PC-3 (cell line): ENCODE data around the gene MAP4K2. TPM values are rescaled to one million over a fixed set of nuclear protein-coding genes. Genes with fewer than 3 reads are reported as not detected.

Source experiments
- ATAC-seq: fragments of 200-7000 bp; cut with Tn5 transposase; 2 replicates; pipeline ENCODE4 v1.9.1; 2020; ENCODE audit warnings: mild to moderate bottlenecking, moderate library complexity
- BruUV-seq: library from RNA; stranded (reverse); fragments of 400-500 nt; replicated peaks from 2 replicates; lab custom pipeline; 2021; lab: Mats Ljungman, UMichigan
- CTCF ChIA-PET: fragments of 300-600 bp; sonication (Branson Sonifier 250); formaldehyde crosslinking; loops from one replicate; lab custom pipeline; 2022; ENCODE audit warnings: antibody characterized with exemption; lab: Charles Lee
- POLR2A ChIA-PET: fragments of 300-600 bp; sonication (Branson Sonifier 250); formaldehyde crosslinking; loops from one replicate; lab custom pipeline; 2022; ENCODE audit warnings: antibody characterized with exemption; ENCODE audit not compliant: unreplicated experiment; lab: Charles Lee
- DNase-seq: peaks from one replicate; pipeline ENCODE4 v3.0.0-alpha.2; 2015
- H2AFZ ChIP-seq: fragments of 300-600 bp; sonication (generic); 2 replicates; pipeline ENCODE4 v1.6.0; 2016; ENCODE audit warnings: antibody characterized with exemption, low read length
- H3F3A ChIP-seq: fragments of 300-600 bp; sonication (generic); one replicate; pipeline ENCODE4 v1.6.0; 2017; ENCODE audit warnings: antibody characterized with exemption, low read length, control low read depth, mild to moderate bottlenecking; ENCODE audit not compliant: unreplicated experiment
- H3K27ac ChIP-seq: fragments of 300-600 bp; sonication (generic); 2 replicates; pipeline ENCODE4 v1.5.1; 2016; ENCODE audit warnings: mild to moderate bottlenecking, low read length
- H3K27me3 ChIP-seq: fragments of 300-600 bp; sonication (generic); 2 replicates; pipeline ENCODE4 v1.6.1; 2016; ENCODE audit warnings: low read length, mixed read lengths
- H3K36me3 ChIP-seq: fragments of 300-600 bp; sonication (generic); 2 replicates; pipeline ENCODE4 v1.6.1; 2016; ENCODE audit warnings: low read depth, mixed run types, low read length, mixed read lengths
- H3K4me1 ChIP-seq: fragments of 300-600 bp; sonication (generic); 2 replicates; pipeline ENCODE4 v1.5.1; 2016; ENCODE audit warnings: low read length; ENCODE audit not compliant: insufficient read depth
- H3K4me2 ChIP-seq: fragments of 300-600 bp; sonication (generic); 2 replicates; pipeline ENCODE4 v1.6.0; 2016; ENCODE audit warnings: low read length
- H3K4me3 ChIP-seq: fragments of 300-600 bp; sonication (generic); 2 replicates; pipeline ENCODE4 v1.5.1; 2016; ENCODE audit warnings: mild to moderate bottlenecking, low read length, mixed read lengths
- H3K79me2 ChIP-seq: fragments of 300-600 bp; sonication (generic); 2 replicates; pipeline ENCODE4 v1.6.1; 2017; ENCODE audit warnings: low read length, mixed read lengths
- H3K9ac ChIP-seq: fragments of 300-600 bp; sonication (generic); 2 replicates; pipeline ENCODE4 v1.6.0; 2016; ENCODE audit warnings: mild to moderate bottlenecking, low read length
- H3K9me2 ChIP-seq: fragments of 300-600 bp; sonication (generic); replicated peaks from 2 replicates; pipeline ENCODE4 v1.6.1; 2016; ENCODE audit warnings: mixed run types, low read length, mixed read lengths
- H3K9me3 ChIP-seq: fragments of 300-600 bp; sonication (generic); 2 replicates; pipeline ENCODE4 v1.6.1; 2016; ENCODE audit warnings: low read length, mixed read lengths
- H4K20me1 ChIP-seq: fragments of 300-600 bp; sonication (generic); 2 replicates; pipeline ENCODE4 v1.6.1; 2016; ENCODE audit warnings: low read length, mixed read lengths
- EZH2 ChIP-seq: fragments of 300-600 bp; sonication (generic); IDR thresholded peaks from one replicate; pipeline ENCODE4 v1.6.1; 2017; ENCODE audit warnings: antibody characterized with exemption, mild to moderate bottlenecking, low read length; ENCODE audit not compliant: unreplicated experiment
- EZH2phosphoT487 ChIP-seq: fragments of 300-600 bp; sonication (generic); IDR thresholded peaks from 2 replicates; pipeline ENCODE4 v1.6.1; 2018; ENCODE audit warnings: mild to moderate bottlenecking, antibody characterized with exemption, low read length, borderline replicate concordance
- intact Hi-C: fragments of 100-400 bp; cut with micrococcal nuclease; formaldehyde crosslinking; loops from 2 replicates; pipeline ENCODE4 v1.9.0; 2023
- total RNA-seq: library from RNA; depleted of rRNA; stranded (reverse); fragments of >200 nt; gene quantifications from 2 replicates; pipeline ENCODE4 v1.2.3, GENCODE V29; 2014
- TF ChIP-seq, protein P1 (sequence below): fragments of 300-600 bp; sonication (generic); conservative IDR thresholded peaks from 2 replicates; pipeline ENCODE4 v1.5.1; 2017; ENCODE audit warnings: antibody characterized with exemption, low read depth, mild to moderate bottlenecking, low read length

MAP4K2 gene
- total RNA-seq, 1 experiment from 2014 or later: 55.6 TPM

DNA sequence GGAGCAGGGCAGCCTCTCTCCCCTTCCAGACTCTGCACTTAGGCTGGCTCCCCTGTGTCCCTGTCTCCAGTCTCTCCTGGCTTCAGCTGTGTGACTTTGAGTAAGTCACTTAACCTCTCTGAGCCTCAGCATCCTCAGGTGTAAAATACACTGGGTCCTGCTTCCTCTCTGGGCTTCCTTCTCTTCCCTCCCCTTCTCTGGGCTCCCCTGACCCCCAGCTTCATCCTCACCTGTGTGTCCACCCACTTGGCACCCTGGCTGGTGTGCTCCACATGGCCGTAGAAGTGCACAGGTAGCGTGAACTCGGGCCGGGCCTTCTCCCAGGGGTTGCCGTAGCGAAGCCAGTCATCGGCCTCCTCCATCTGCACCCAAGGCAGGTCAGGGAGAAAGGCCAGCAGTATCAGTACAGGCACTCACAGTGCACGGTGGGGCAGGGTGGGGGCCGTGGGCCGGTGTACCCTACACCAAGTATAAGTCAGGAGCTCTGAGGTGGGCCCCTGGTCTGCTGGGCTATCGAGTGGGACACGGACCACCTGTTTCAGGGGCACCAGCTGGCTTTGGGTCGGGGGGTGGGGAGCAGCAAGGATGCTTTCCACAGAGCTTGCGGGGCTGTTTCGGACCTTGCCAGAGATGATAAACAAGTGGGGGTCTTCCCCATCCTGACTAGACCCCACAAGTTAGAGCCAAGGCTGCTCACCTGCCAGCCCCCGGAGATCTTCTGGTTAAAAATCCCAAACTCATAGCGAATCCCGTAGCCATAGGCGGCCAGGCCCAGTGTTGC is 45.3 kb downstream of the MAP4K2 start:
- ATAC-seq: no peak
- CTCF ChIA-PET: no interaction called here
- POLR2A ChIA-PET: no interaction called here

DNA sequence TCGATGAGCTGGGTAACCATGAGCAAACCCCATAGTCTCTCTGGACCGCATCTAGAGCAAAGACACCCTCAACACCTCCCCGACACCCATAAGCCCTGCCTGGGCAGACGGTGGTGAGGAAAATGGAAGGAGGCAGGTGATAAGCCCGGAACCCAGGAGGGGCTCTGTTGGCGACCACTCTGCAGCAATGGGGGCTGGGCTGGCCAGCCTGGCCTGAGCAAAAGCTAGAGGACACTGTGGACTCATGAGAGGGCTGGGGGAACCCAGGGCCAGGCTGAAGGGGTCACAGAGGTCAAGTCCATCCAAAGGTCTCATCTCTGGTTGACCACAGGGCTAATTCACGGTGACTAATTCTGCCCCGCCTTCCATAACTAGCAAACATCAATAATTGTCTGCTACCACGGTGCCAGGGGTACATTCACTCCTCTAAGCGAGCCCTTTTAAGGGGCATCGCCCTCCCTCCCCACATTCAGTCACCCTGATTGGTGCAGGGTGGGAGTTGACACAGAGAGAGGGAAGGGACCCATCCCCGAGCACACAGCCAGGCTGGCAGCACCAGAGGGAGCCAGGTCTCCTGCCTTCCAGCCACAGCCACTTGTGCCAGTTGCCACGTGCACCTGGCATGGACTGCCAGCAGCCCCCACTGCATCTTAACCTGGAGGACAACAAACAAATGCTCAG is 47.2 kb downstream of the MAP4K2 start:
- Histone ChIP-seq H3K4me1 (no peaks in the 10 kb centered on the region), H3K9me3 (no peaks in the 10 kb centered on the region), H3K4me3 (no peak overlapping the region), H3F3A (no peaks in the 10 kb centered on the region), H2AFZ (no peak overlapping the region), H3K36me3 (no peaks in the 10 kb centered on the region), H3K27ac (no peak overlapping the region), H3K4me2 (no peak overlapping the region), H3K9me2 (no peaks in the 10 kb centered on the region), H3K9ac (no peak overlapping the region), H3K79me2 (no peaks in the 10 kb centered on the region), H4K20me1 (no peaks in the 10 kb centered on the region), H3K27me3 (no peaks in the 10 kb centered on the region)
- intact Hi-C loops: no loop called here
- no peak for TF ChIP-seq EZH2phosphoT487
- TF ChIP-seq, protein P1, sequence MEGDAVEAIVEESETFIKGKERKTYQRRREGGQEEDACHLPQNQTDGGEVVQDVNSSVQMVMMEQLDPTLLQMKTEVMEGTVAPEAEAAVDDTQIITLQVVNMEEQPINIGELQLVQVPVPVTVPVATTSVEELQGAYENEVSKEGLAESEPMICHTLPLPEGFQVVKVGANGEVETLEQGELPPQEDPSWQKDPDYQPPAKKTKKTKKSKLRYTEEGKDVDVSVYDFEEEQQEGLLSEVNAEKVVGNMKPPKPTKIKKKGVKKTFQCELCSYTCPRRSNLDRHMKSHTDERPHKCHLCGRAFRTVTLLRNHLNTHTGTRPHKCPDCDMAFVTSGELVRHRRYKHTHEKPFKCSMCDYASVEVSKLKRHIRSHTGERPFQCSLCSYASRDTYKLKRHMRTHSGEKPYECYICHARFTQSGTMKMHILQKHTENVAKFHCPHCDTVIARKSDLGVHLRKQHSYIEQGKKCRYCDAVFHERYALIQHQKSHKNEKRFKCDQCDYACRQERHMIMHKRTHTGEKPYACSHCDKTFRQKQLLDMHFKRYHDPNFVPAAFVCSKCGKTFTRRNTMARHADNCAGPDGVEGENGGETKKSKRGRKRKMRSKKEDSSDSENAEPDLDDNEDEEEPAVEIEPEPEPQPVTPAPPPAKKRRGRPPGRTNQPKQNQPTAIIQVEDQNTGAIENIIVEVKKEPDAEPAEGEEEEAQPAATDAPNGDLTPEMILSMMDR: no peak
- no peak for TF ChIP-seq EZH2
- ChIA-PET POLR2A (no interaction called here), CTCF (no interaction called here)
- BruUV-seq: no TSS peak
- ATAC-seq (no peak), DNase-seq (no peak)

More for the DNA sequence above, 45.3 kb downstream of the MAP4K2 start:
- H2AFZ ChIP-seq: no peak overlapping the region
- TF ChIP-seq EZH2: no peak
- TF ChIP-seq, protein P1: no peak
- TF ChIP-seq EZH2phosphoT487: no peak
- no peaks in the 10 kb centered on the region for H3K79me2 ChIP-seq
- DNase-seq: no peak
- intact Hi-C loops: no loop called here
- H3K4me3 ChIP-seq: no peak overlapping the region
- no peak overlapping the region for H3K9ac ChIP-seq
- H3K27ac ChIP-seq: no peak overlapping the region
- H3K9me2 ChIP-seq: no peaks in the 10 kb centered on the region
- H3K36me3 ChIP-seq: peaks cover 4% of the 10 kb centered on the region
- H3K9me3 ChIP-seq: no peaks in the 10 kb centered on the region
- H4K20me1 ChIP-seq: 0 out of 2 replicates have a peak, but pooled peaks cover under 1% of the 10 kb centered on the region
- no peak overlapping the region for H3K4me2 ChIP-seq
- no peaks in the 10 kb centered on the region for H3K27me3 ChIP-seq
- peaks cover 13% of the 10 kb centered on the region for H3F3A ChIP-seq
- no TSS peak for BruUV-seq
- H3K4me1 ChIP-seq: no peaks in the 10 kb centered on the region
